Left lung (tissue), 10 donors: ENCODE data around the gene SLC17A7. TPM values are rescaled to one million over a fixed set of nuclear protein-coding genes. Genes with fewer than 3 reads are reported as not detected.

Experiments used
- ATAC-seq: fragments of 200-7000 bp; cut with Tn5 transposase; one replicate; pipeline ENCODE4 v1.9.1; 2020; ENCODE audit warnings: moderate library complexity
- DNase-seq, 4 donors: peaks; one replicate each; pipeline ENCODE4 v3.0.0-alpha.2; 2013 to 2020
- H3K27ac ChIP-seq, 2 donors: fragments of 200-600 bp; sonication (generic) in 1 of 2; one replicate each; pipeline versions ENCODE4 v1.5.0 to v1.8.0; 2020 to 2021
- H3K27me3 ChIP-seq, 2 donors: fragments of 200-600 bp; sonication (generic) in 1 of 2; one replicate each; pipeline versions ENCODE4 v1.5.0 to v1.8.0; 2020 to 2021
- H3K36me3 ChIP-seq, 2 donors: fragments of 200-600 bp; sonication (generic) in 1 of 2; one replicate each; pipeline versions ENCODE4 v1.5.0 to v1.8.0; 2020 to 2021
- H3K4me1 ChIP-seq, 2 donors: fragments of 200-600 bp; one replicate each; pipeline ENCODE4 v1.8.0; 2021
- H3K4me3 ChIP-seq, 2 donors: fragments of 200-600 bp; sonication (generic) in 1 of 2; one replicate each; pipeline versions ENCODE4 v1.5.0 to v1.8.0; 2020 to 2021; ENCODE audit warnings: mild to moderate bottlenecking in 1 of 2
- H3K9me3 ChIP-seq, 2 donors: fragments of 200-600 bp; sonication (generic) in 1 of 2; one replicate each; pipeline versions ENCODE4 v1.5.0 to v1.8.0; 2020 to 2021
- CTCF ChIP-seq, 2 donors: fragments of 200-600 bp; sonication (generic) in 1 of 2; IDR thresholded peaks; one replicate each; pipeline versions ENCODE4 v1.5.0 to v1.8.0; 2021; ENCODE audit warnings: antibody characterized with exemption in 2 of 2
- intact Hi-C, 2 donors: fragments of 100-400 bp; cut with DNase I; formaldehyde crosslinking; loops; one replicate each; pipeline versions ENCODE4 v1.11.2 to v1.14.2; 2022
- polyA plus RNA-seq, 6 donors: library from polyadenylated mRNA; unstranded; fragments of 120-200 nt; gene quantifications; one replicate each; pipeline ENCODE4 v1.2.1, GENCODE V29; 2013; ENCODE audit not compliant: insufficient read length in 6 of 6
- total RNA-seq, 2 donors: library from RNA; stranded (reverse); fragmentation: NEBNext Ultra II Directional; extraction: Animal tissue kit (Norgen Biotek cat#: 25700); gene quantifications; one replicate each; pipeline ENCODE4 v1.2.1, GENCODE V29; 2021
- donor health status: DM: no; HTN: yes; CAD: no.
- donor health status: DM: no; HTN: no; CAD: no.

The SLC17A7 gene
- total and polyA plus RNA-seq, 8 donors: 0.21 to 0.70 (median 0.33) TPM

GRCh38 chr19:49481020-49481683, 39.8 kb upstream of the SLC17A7 start:
- no peak for DNase-seq
- Histone ChIP-seq H3K9me3 (no peaks in the 10 kb centered on the region), H3K27me3 (no peaks in the 10 kb centered on the region), H3K4me3 (no peak overlapping the region), H3K4me1 (peaks cover 0 to 11% of the 10 kb centered on the region in 2 donors), H3K36me3 (peaks cover 0 to 8% of the 10 kb centered on the region in 2 donors), H3K27ac (no peak overlapping the region)
- ATAC-seq: no peak
- TF ChIP-seq CTCF (IDR thresholded peaks at IDR 0.05): no peak
- intact Hi-C loops: no loop called here

GRCh38 chr19:49479975-49480628, 38.8 kb upstream of the SLC17A7 start:
- Histone ChIP-seq H3K4me3 (no peak overlapping the region), H3K36me3 (peaks cover 0 to 8% of the 10 kb centered on the region in 2 donors), H3K27ac (no peak overlapping the region), H3K9me3 (no peaks in the 10 kb centered on the region), H3K27me3 (no peaks in the 10 kb centered on the region), H3K4me1 (peaks cover 0 to 11% of the 10 kb centered on the region in 2 donors)
- DNase-seq (no peak), ATAC-seq (no peak)
- intact Hi-C loops: no loop called here
- no peak for TF ChIP-seq CTCF (IDR thresholded peaks at IDR 0.05)

GRCh38 chr19:49475995-49476880, 34.9 kb upstream of the SLC17A7 start:
- Histone ChIP-seq H3K4me3 (peak overlapping the region in 1 of 2 donors; percentile 58), H3K4me1 (peaks cover 0 to 23% of the 10 kb centered on the region in 2 donors), H3K36me3 (no peaks in the 10 kb centered on the region), H3K9me3 (no peaks in the 10 kb centered on the region), H3K27ac (no peak overlapping the region), H3K27me3 (no peaks in the 10 kb centered on the region)
- peak; percentile 14 to 36 for TF ChIP-seq CTCF (IDR thresholded peaks at IDR 0.05)
- intact Hi-C loops: no loop called here
- DNase-seq (peak in 1 of 4 donors; percentile 68), ATAC-seq (peak; percentile 20)

GRCh38 chr19:49475191-49475917, 34.0 kb upstream of the SLC17A7 start:
- intact Hi-C loops: no loop called here
- H3K4me3 ChIP-seq: peak overlapping the region in 1 of 2 donors; percentile 58
- ATAC-seq (no peak), DNase-seq (no peak)
- no peak for TF ChIP-seq CTCF (IDR thresholded peaks at IDR 0.05)
- peaks cover 0 to 23% of the 10 kb centered on the region in 2 donors for H3K4me1 ChIP-seq
- no peaks in the 10 kb centered on the region for H3K27me3 ChIP-seq
- no peaks in the 10 kb centered on the region for H3K9me3 ChIP-seq
- peaks cover 0 to under 1% of the 10 kb centered on the region in 2 donors for H3K36me3 ChIP-seq
- H3K27ac ChIP-seq: no peak overlapping the region
